Hindlimb muscle (tissue), 1 donor: ENCODE measurements around the gene PLEKHM3. TPM values are rescaled to one million over a fixed set of nuclear protein-coding genes. Genes with fewer than 3 reads are reported as not detected.

ENCODE experiments used
- DNase-seq: peaks from one replicate; pipeline ENCODE4 v3.0.0-alpha.2; 2013
- polyA plus RNA-seq: library from polyadenylated mRNA; unstranded; fragments of 120-200 nt; gene quantifications from one replicate; pipeline ENCODE4 v1.2.1, GENCODE V29; 2013; ENCODE audit not compliant: insufficient read length

Gene PLEKHM3
- polyA plus RNA-seq, 1 donor, result 8.1 TPM

DNA sequence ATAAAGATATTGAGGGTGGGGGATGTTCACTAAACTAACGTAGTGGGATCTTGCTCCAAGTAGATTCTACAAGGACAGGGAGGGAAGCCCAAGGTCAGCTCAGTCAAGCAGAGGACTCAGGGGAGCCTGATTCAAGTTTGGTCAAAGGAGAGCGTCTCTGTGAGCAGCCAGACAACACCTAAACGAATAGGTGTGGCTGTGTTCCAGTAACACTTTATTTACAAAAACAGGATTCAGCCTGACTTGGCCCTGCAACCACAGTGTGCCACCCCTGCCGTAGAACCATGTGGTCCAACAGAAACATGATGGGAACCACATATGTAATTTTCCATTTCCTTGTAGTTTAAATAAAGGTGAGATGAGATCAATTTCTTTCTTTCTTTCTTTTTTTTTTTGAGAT lies 237.5 kb downstream of the PLEKHM3 start:
- no peak for DNase-seq

DNA sequence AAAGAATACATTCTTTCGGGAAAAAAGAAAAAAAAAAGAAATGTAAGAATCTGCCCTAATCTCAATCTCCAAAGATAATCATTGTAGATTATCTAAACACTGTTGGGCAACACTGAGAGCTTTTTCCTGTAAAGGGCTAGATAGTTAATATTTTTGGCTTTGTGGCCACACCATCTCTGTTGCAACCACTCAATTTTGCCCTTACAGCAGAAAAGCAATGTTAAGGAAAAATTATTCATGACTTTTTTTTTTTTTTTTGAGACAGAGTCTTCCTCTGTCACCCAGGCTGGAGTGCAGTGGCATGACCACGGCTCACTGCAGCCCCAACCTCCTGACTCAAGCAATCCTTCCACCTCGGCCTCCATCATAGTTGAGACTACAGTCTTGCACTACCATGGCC lies 238.3 kb downstream of the PLEKHM3 start:
- no peak for DNase-seq

DNA sequence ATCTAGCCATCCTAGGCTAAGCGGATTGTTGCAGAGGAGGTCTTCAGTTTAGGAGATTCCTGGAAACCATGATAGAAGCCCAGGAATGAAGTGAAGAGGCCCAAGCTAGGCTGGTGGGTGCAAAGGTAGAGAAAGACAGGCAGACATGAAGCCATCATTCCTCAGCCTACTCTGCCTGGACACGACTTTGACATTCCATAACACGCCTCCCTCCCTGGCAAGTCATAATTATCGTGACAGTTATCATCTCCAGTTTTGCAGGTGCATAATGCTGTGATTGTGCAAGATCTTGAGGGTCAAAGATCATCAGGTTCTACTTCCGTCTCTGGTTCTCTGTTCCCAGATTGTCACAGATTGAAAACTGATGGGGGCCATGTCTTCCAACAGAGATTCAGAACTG lies 240.4 kb downstream of the PLEKHM3 start:
- DNase-seq, result no peak

DNA sequence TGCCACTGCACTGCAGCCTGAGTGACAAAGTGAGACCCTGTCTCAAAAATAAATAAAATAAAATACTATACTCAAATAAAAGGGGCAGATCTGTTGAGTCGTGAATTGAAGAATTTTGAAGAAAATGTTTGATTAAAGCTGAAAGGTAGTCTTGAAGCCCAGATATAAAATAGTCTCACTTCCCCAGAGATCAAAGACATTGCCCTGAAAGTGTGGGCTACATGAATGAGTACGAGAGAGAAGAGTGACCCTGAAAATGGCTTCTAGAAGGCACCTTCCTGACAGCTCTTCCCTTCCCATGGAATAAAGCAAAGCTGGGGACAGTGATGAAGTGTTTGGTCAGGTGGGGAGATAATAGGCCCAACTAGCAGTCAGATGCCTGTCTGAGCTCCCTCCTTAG lies 241.8 kb downstream of the PLEKHM3 start:
- no peak for DNase-seq

DNA sequence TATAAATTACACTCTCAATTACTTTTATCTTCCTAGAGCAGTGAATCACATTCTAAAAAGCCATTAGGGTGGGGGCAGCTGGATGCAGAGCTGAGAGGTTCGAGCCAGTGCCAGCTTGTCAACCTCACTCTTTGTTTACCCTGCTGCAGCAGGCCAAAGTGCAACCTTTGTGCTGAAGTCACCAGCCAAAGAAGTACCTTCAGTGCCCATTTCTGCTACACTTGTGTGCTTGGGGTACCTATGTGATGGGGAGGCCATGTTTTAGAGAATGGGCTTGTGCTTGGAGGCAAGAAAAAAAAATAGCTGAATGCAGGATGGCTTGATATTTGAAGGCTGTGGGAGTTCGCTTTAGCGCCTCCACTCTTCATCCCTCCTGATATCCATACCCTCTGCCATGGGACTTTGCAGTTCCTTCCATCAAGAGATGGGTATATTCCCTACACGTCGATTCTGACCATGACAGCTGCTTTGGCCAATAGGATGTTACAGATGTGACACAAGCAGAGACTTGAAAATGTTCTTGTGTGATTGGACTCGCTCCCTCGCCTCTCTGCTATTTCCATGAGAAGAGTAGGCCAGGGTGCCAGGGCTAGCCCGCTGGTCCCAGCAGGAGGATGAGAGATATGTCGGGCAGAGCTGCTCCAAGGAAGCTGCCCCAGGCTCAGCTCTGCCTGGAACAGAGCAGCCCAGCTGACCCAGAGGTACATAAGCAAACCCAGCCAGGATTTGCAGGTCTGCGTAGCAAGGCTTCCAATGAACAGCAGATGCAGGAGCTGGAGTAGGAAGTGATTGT lies 242.9 kb downstream of the PLEKHM3 start:
- DNase-seq, result no peak

DNA sequence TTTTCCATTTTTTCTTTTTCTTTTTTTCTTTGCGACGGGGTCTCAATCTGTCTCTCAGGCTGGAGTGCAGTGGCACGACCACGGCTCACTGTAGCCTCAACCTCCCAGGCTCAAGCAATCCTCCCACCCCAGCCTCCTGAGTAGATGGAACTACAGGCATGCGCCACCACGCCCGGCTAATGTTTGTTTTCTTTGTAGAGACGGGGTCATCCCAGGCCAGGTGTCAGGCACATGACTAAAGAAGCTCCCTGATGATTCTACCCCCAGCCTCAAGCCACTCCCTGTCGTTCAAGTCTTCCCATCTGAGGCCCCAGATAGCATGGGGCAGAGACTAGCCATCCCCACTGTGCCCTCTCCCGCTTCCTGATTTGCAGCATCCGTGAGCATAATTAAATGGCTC lies 245.8 kb downstream of the PLEKHM3 start:
- DNase-seq, result no peak

DNA sequence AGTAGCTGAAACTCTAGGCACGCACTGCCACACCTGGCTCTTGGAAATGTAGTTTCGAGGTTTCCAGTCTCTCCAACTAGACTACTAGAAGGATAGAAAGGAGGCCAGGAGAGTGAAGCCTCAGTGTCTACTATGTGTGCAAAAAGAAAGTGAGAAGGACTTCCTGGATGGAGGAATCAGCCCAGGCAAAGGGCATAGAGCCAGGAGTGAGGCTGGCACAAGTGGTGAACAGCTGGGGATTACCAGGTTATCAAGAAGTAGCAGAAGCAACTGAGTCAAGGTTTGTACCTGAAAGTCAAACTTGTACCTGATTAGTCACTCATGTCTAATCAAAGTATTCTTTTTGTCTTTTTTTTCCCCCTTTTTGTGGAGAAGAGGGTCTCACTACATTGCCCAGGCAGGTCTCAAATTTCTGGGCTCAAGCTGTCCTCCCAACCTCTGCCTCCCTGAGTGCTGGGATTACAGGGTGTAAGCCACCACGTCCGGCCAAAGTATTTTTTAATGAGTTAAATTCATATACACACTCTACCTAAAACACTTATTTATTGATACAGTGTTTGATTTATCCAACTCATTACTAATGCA lies 246.9 kb downstream of the PLEKHM3 start:
- DNase-seq, result no peak

DNA sequence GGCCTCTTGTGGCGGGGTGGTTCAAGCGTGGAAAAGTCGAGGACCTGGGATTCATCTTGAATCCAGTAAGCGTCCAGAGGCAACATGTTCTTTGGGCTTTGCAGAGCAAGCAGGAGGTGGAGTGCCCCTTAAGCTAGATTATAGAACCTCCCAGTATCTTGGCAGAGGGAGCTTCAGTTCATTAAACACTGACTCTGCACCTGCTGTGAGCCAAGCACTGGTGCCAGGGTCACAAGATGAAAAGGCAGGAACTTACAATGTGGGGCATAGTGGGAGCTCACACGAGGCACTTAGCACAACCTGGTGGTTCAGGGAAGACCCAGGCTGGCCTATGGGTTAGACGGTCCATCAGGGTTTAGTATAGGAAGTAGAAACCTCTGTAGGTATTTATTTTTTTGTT lies 248.2 kb downstream of the PLEKHM3 start:
- no peak for DNase-seq

DNA sequence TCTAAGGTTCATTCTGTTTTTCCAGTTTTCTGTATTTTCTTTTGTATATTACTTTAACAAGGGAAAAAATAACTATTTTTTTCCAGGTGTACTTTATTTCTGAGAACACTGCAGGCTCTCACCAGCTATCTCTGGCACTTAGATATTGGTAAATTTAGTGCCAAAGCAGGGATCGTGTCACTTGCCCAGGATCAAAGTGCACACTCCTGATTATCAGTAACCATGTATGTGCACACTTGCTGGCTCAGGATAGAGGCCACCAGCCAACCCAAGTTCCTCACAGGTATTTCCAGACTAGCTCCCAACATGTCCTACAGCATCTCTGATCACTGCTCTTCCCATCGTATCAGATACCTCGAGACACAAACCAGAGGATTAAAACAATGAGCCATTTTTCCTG lies 249.9 kb downstream of the PLEKHM3 start:
- no peak for DNase-seq

DNA sequence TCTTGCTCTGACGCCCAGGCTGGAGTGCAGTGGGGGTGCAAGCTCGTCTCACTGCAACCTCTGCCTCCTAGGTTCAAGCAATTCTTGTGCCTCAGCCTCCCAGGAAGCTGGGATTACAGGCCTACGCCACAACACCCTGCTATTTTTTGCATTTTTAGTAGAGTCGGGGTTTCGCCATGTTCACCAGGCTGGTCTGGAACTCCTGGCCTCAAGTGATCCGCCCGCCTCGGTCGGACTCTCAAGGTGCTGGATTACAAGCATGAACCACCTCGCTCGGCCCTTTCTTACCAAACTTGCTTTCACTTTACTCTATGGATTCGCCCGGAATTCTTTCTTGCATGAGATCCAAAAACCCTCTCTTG lies 252.5 kb downstream of the PLEKHM3 start:
- no peak for DNase-seq

DNA sequence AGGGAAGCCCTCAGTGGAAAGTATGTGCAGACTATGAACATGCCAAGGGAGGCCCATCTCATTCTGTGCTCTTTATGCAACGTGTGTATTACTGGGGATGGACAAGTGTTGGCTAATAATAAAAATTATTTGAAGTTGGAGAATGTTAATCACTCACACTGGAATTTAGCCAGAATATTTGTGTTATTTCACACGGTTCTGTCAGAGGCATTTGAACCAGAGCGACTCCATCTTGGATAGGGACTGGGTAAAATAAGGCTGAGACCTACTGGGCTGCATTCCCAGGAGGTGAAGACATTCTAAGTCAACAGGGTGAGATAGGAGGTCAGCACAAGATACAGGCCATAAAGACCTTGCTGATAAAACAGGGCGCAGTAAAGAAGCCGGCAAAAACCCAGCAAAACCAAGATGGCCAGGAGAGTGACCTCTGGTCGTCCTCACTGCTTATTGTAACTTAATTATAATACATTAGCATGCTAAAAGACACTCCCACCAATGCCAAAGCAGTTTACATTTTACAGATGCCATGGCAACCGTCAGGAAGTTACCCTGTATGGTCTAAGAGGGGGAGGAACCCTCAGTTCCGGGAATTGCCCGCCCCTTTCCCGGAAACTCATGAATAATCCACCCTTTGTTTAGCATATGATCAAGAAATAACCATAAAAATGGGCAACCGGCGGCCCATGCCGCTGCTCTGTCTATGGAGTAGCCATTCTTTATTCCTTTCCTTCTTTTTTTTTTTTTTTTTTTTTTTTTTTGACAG lies 253.1 kb downstream of the PLEKHM3 start:
- no peak for DNase-seq

DNA sequence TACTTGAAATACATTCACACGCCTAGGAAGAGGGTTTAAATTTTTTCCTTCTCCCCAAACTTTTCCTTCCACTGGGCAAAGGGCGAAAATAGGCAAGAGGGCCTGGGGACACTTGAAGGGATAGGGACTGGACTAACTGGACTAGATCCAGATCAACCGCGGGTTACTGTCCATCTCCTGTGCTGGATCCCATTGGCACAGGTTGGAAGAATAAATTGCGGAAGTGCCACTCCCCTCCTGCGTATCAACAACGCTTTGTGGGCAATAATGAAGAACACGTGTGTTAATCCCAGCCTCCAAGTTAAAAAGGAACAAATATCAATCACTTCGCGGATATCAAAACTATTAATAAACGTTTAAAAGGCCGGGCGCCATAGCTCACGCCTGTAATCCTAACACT lies 253.9 kb downstream of the PLEKHM3 start:
- DNase-seq, result no peak

Other genes with a start within 250 kb of the PLEKHM3 start
- gene CRYGD, start 99.0 kb upstream of the PLEKHM3 start, polyA plus RNA-seq, result not detected
- gene CRYGC, start 104.3 kb upstream of the PLEKHM3 start, polyA plus RNA-seq, result not detected
- not detected for gene CRYGB, start 120.6 kb upstream of the PLEKHM3 start, polyA plus RNA-seq
- not detected for gene CRYGA, start 138.1 kb upstream of the PLEKHM3 start, polyA plus RNA-seq
- gene C2orf80, start 164.5 kb upstream of the PLEKHM3 start, polyA plus RNA-seq, result not detected
- gene IDH1, start 229.5 kb upstream of the PLEKHM3 start, polyA plus RNA-seq, result 34.2 TPM
- 17.2 TPM for gene PIKFYVE, start 240.7 kb upstream of the PLEKHM3 start, polyA plus RNA-seq